IPS-20b (cell line): ENCODE results near the gene CEBPA.

ENCODE experiments used
- H3K27ac ChIP-seq: one replicate; pipeline ENCODE4 v1.5.1; 2013; ENCODE audit warnings: low read length
- H3K27me3 ChIP-seq: 2 replicates; pipeline ENCODE4 v1.6.1; 2013; ENCODE audit warnings: mild to moderate bottlenecking, low read length, inconsistent platforms; ENCODE audit not compliant: insufficient read depth
- H3K36me3 ChIP-seq: 2 replicates; pipeline ENCODE4 v1.6.1; 2013; ENCODE audit warnings: low read depth, mild to moderate bottlenecking, inconsistent platforms, low read length, moderate library complexity; ENCODE audit not compliant: insufficient read depth
- H3K4me1 ChIP-seq: 2 replicates; pipeline ENCODE4 v1.6.1; 2013; ENCODE audit warnings: mild to moderate bottlenecking, control low read depth, inconsistent platforms, low read length, moderate library complexity; ENCODE audit not compliant: insufficient read depth
- H3K4me3 ChIP-seq: 2 replicates; pipeline ENCODE4 v1.5.1; 2013; ENCODE audit warnings: mild to moderate bottlenecking, low read length, inconsistent platforms
- H3K9ac ChIP-seq: 2 replicates; pipeline ENCODE4 v1.6.1; 2013; ENCODE audit warnings: low read depth, mild to moderate bottlenecking, inconsistent platforms, low read length, moderate library complexity
- H3K9me3 ChIP-seq: 2 replicates; pipeline ENCODE4 v1.6.1; 2013; ENCODE audit warnings: mild to moderate bottlenecking, low read depth, low read length, inconsistent platforms; ENCODE audit not compliant: insufficient read depth

CEBPA gene

DNA sequence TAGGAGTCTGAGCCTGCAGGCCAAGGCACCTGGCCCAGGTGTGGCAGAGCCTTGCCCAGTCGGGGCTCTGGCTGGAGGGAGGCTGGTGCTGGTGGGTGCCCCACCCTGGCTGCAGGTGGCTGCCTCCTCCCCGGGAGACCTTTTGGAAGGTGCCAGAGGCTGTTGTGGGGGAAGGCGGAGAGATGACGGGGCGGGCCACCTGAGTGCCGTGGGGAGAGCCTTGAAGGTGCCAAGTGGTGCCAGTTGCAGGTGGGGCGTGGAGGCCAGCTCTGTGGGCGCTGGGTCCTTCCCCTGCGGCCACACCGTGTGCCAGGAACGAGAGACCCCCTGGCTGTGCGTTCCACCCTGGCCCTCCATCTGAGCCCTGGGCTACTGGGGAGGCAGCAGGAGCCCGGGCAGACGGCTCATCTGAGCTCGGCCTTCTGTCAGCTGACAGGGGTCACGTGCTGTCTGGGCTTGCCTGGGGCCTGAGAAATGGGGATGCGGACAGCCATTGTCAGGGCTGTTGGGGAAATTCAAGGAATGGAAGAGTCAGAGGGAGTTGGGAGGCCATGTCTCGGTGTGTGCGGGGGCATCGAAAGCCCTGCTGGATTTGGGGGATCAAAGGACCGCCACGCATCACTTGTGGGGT is 20.9 kb downstream of the CEBPA start:
- Histone ChIP-seq H3K27ac (no peak overlapping the region), H3K27me3 (no peaks in the 10 kb centered on the region), H3K36me3 (no peaks in the 10 kb centered on the region), H3K4me1 (no peaks in the 10 kb centered on the region), H3K9ac (no peak overlapping the region), H3K4me3 (no peak overlapping the region), H3K9me3 (no peaks in the 10 kb centered on the region)

DNA sequence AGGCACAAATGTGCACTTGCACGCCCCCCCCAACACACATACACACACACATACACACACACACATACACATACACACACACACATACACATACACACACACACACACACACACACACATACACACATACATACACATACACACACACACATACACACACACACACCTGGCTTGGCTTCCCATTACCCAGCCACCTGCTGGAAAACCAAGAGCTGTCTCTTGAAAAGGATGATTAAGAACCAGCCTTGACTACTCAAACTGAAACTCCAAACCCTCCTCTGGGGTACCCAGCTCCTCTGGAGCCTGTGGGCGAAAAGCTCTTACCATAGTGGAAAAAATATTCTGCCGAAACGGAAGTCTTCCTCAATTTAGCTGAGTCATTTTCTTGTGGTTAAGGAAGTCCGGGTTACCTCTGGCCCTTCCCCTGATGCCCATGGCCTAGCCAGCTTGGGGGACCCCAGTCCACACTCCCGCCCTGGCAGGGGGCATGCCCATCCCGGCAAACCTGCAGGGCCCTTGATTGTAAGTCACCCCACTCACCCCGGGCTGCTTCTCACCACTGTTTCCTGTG is 21.9 kb downstream of the CEBPA start:
- H3K36me3 ChIP-seq = no peaks in the 10 kb centered on the region
- H3K9ac ChIP-seq = no peak overlapping the region
- no peaks in the 10 kb centered on the region for H3K9me3 ChIP-seq
- H3K27me3 ChIP-seq = no peaks in the 10 kb centered on the region
- no peak overlapping the region for H3K27ac ChIP-seq
- no peaks in the 10 kb centered on the region for H3K4me1 ChIP-seq
- no peak overlapping the region for H3K4me3 ChIP-seq

DNA sequence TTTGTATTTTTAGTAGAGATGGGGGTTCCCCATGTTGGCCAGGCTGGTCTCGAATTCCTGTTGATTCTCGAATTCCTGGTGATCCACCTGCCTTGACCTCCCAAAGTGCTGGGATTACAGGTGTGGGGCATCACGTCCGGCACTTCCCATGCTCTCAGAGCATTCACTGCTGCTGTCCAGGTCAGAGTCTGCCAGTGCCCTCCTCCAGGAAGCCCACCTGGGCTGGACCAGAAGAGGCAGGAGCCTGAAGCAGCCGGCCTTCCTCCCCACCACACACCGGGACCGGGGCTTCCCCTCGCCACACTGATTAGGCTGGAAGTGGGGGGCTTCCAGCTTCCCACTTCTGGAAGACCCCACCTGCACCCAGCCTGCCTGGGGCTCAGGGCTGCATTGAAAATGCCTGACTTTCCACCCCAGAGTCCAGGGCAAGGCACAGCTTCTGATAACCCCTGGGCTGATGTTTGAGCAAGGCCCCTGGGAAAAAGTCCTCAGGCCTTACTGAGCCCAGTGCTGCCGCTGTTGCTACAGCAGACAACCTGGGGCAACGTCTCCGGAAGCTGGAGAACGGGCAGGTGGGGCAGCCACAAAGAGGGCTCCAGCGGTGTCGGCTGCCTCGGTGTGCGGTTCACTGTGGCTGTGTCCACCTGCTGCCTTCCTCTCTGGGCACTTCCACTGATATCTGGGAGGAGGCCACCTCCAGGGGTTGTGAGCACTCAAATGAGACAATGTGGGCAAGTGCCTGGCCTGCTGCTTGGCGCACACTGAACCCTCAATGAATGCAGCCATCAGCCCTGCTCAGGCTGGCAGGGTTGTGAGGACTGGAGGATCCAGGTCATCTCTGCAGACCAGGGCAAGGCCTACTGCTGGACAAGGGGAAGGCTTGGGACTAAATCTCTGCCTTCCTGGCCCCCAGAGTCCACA is 22.6 kb downstream of the CEBPA start:
- no peaks in the 10 kb centered on the region for H3K27me3 ChIP-seq
- peaks cover 3% of the 10 kb centered on the region; the same call in 1 of the 2 replicates for H3K4me1 ChIP-seq
- no peak overlapping the region for H3K9ac ChIP-seq
- no peak overlapping the region for H3K27ac ChIP-seq
- H3K36me3 ChIP-seq = no peaks in the 10 kb centered on the region
- no peak overlapping the region for H3K4me3 ChIP-seq
- H3K9me3 ChIP-seq = no peaks in the 10 kb centered on the region

DNA sequence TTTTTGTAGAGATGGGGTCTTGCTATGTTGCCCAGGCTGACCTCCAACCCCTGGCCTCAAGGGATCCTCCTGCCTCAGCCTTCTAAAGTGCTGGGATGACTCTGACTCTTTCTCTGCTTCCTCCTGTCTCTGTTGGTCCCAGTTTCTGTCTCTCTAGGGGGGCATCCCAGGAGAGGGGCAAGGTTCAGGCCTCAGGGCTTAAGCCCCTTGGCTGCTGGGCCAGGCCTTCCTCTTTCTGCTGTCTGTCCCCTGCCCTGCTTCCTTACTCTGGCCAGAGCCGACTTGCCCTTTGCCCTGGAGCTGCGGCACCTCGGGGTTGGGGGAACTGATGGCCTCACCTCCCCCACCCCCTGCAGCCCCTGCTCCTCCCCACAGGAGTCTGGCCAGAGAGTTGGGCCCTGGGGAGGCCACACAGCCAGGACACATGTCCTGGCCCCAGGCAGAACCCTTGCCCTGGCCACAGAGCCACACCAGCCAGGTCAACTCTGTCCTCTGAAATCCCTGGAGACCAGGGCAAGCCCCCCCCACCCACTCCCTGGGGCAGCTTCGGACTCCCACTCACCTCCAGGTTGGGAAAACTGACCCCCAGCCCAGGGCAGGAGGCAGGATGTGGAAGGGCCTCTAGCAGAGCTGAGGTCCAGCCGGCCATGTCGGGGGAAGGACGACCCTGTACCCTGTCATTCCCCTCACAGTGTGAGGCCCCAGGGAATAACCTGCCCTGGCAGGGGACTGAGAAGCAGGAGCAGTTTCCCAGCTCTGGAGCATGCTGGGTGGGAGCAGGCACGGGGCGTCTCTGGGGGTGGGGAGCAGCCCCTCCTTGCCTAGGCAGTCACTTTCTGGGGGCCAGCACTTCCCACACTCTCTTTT is 23.7 kb downstream of the CEBPA start:
- Histone ChIP-seq H3K4me1 (peaks cover 3% of the 10 kb centered on the region; the same call in 1 of the 2 replicates), H3K27ac (no peak overlapping the region), H3K9me3 (no peaks in the 10 kb centered on the region), H3K9ac (no peak overlapping the region), H3K4me3 (no peak overlapping the region), H3K36me3 (no peaks in the 10 kb centered on the region), H3K27me3 (no peaks in the 10 kb centered on the region)

DNA sequence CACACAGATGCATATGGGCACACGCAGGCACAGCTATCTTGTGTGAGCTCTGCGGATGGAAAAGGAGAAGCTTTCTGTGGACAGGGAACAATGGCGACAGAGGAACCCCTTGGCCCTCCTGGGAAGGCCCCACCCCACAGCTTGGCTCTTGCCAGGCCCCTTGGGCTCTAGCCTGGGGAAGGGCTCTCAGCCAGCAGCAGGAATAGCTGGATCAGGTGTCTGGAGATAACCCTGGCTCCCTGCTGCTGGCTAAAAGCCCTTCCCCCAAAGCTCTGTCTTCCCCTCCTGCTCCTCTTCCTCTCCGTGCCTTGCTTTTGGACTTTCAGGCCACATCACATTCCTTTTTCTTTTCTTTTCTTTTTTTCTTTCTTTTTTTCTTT is 24.3 kb downstream of the CEBPA start:
- Histone ChIP-seq H3K27ac (no peak overlapping the region), H3K36me3 (no peaks in the 10 kb centered on the region), H3K27me3 (no peaks in the 10 kb centered on the region), H3K9me3 (no peaks in the 10 kb centered on the region), H3K4me1 (peaks cover 3% of the 10 kb centered on the region; the same call in 1 of the 2 replicates), H3K4me3 (no peak overlapping the region), H3K9ac (no peak overlapping the region)

DNA sequence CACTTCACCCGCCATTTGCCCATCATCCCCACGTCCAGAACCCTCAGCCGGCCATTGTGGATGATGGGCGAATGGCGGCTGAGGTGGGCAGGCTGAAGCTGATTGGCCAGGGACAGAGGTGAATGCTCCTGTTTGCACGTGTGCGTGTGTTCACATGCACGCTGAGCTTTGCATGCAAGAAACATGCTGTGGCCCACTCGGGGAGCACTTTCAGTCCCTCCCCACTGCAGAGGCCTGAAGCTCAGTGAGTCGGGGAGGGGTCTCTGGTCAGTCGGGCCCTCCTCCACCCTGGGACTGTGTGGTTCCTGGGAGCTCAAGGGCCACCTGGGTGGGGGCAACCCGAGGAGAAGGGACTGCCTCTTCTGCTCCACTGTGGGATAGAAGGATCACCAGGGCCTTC is 24.9 kb downstream of the CEBPA start:
- H3K9me3 ChIP-seq = no peaks in the 10 kb centered on the region
- H3K4me1 ChIP-seq = peaks cover 3% of the 10 kb centered on the region; the same call in 1 of the 2 replicates
- no peak overlapping the region for H3K27ac ChIP-seq
- no peaks in the 10 kb centered on the region for H3K36me3 ChIP-seq
- no peak overlapping the region for H3K4me3 ChIP-seq
- H3K27me3 ChIP-seq = no peaks in the 10 kb centered on the region
- no peak overlapping the region for H3K9ac ChIP-seq

DNA sequence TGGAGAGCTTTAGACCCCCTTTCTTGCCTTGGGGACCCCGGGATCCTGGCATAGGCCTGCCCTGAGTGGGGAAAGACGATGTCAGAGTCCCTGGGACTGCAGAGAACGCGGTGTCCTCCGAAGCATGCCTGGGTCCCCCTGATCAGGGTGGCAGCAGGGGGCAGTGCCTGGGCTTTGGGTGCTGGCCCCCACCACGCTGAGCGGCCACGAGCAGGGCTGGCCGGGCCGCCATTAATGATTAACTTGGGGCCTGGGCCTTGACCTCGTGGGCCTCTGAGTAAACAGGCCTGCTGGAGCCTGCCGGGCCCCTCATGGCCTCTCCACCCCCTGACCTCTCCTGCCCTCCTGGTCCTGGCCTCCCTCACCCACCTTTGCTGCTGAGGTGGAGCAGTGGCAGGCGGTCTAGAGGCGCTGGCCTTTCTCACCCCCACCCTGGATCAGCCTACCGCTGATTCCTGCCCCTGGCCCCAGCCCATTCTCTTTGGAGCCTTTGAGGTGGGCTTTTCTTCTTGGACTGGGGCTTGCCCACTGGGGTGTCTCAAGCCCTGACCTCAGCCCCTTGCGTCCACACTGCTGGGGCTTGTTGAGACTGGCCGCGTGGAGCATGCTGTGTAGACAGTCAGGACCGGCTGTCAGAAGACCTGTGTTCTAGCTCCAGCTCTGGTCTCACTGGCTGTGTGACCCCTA is 26.3 kb downstream of the CEBPA start:
- Histone ChIP-seq H3K27me3 (no peaks in the 10 kb centered on the region), H3K9me3 (no peaks in the 10 kb centered on the region), H3K9ac (no peak overlapping the region), H3K36me3 (no peaks in the 10 kb centered on the region), H3K4me3 (no peak overlapping the region), H3K4me1 (peaks cover 3% of the 10 kb centered on the region; the same call in 1 of the 2 replicates), H3K27ac (no peak overlapping the region)

DNA sequence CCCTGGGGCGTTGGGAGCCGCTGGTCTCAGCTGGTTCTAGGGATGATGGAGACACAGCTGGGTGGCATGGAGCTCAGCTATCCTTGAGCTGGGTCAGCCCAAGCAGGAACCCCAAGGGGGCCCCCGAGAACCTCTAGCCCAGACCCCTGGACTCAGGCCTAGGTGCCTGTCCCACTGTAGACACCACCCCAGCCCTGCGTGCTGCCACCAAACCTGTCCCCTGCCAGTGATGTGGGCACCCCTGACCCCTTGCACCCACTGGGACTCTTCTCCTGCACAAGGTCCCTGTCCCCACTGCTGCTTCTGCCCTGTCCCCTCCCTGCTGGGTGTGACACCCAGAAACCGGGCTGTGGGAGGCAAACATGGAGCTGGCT is 26.8 kb downstream of the CEBPA start:
- Histone ChIP-seq H3K9me3 (no peaks in the 10 kb centered on the region), H3K36me3 (no peaks in the 10 kb centered on the region), H3K27ac (no peak overlapping the region), H3K4me1 (peaks cover 3% of the 10 kb centered on the region; the same call in 1 of the 2 replicates), H3K4me3 (no peak overlapping the region), H3K27me3 (no peaks in the 10 kb centered on the region), H3K9ac (no peak overlapping the region)

DNA sequence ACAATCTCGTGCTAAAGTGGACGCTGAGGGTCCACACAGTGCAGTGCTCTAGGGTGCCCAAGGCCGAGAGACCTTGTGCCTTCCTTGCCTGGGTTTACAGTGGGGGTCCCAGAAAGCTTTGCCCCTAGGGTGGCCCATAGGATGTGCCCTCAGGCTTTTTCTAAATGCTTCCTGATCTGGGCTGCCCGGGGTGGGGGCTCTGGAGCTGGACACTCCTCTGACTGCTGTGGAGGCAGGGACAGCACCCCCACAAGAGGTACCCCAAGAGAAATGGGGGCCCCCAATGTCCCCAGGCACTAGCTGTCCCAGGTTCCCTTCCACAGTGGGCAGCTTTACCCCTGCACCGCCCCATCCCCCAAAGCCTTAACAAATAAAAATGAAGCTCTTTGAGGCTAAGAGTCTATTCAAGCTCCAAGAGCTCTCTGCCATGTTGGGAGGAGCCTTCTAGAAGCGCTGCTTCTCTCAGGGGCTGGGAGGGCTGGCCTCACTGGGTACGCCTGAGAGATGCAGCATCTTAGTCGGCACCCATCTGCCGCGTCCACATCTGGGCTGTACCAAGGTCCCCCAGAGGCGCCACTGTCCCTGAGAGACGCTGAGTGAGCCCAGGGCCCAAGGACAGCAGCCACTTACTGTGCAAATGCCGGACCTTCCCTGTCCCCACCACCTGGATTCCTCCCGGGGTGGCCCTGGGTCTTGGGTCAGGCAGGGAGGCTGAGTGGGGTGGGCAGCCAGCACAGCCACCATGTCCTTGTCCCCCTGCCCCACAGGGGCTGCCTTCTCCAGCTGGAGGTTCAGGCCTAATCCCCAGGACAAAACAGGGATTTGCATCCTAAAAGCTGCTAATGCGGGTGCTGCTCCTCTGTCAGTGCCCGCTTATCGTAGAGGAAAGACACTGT is 27.4 kb downstream of the CEBPA start:
- Histone ChIP-seq H3K4me1 (peaks cover 3% of the 10 kb centered on the region; the same call in 1 of the 2 replicates), H3K27me3 (no peaks in the 10 kb centered on the region), H3K36me3 (no peaks in the 10 kb centered on the region), H3K9ac (no peak overlapping the region), H3K4me3 (no peak overlapping the region), H3K9me3 (no peaks in the 10 kb centered on the region), H3K27ac (no peak overlapping the region)

DNA sequence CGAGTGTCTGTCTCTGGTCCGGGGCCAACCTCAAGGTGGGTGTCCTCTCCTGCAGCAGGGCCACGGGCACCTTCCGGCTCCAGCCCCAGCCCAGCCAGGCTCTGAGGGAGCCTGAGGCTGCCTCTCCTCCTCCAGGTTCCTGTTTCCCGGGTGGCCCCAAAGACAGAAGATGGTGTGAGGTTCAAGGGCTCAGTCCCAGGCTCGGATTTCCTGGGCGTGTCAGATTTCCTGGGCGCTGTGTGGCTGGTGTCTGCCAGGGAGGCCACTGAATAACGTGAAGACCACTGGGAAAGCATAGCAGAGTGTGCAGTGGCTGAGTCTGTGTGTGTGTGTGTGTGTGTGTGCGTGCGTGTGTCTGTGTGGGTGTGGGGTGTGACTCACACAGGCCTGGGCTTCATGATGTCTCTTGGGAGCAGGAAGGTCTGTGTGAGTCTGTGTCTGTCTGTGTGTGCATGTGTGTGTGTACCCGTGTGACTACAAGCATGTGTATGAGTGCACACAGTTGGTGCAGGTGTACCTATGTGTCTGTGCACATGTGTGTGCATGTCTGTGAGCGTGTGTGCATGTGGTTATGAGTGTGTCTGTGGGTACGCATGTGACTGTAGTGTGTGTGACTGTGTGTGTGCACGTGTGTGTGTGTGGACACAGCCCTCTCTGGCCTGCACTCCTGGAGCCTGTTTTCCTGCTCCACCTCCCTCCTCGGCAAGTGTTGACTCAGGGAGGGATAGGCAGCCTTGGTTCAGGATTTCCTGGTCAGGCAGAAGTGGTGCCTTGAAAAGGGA is 28.3 kb downstream of the CEBPA start:
- H3K9ac ChIP-seq = no peak overlapping the region
- no peaks in the 10 kb centered on the region for H3K9me3 ChIP-seq
- H3K4me3 ChIP-seq = no peak overlapping the region
- peaks cover 3% of the 10 kb centered on the region; the same call in 1 of the 2 replicates for H3K4me1 ChIP-seq
- H3K27ac ChIP-seq = no peak overlapping the region
- no peaks in the 10 kb centered on the region for H3K36me3 ChIP-seq
- no peaks in the 10 kb centered on the region for H3K27me3 ChIP-seq
